Neural cell (in vitro differentiated cells): Measurements from ENCODE around the gene EVA1B.

Experiments
- EP300 ChIP-seq: fragments of 450-650 bp; conservative IDR thresholded peaks from 2 replicates; pipeline ENCODE4 v1.6.1; 2014; ENCODE audit warnings: antibody characterized with exemption, mild to moderate bottlenecking, moderate library complexity; ENCODE audit not compliant: poor library complexity, severe bottlenecking
- EZH2 ChIP-seq: fragments of 200-600, 300-800 bp; shearing (Covaris generic), sonication (generic); IDR thresholded peaks from 2 replicates; pipeline ENCODE4 v1.6.1; 2014; ENCODE audit warnings: antibody characterized with exemption, low read length, borderline replicate concordance, mild to moderate bottlenecking; ENCODE audit not compliant: insufficient read depth, poor library complexity, severe bottlenecking
- POLR2AphosphoS5 ChIP-seq: IDR thresholded peaks from 2 replicates; pipeline ENCODE4 v1.6.1; 2012
- TF ChIP-seq, protein P1 (sequence below): fragments of 450-650 bp; IDR thresholded peaks from 2 replicates; pipeline ENCODE4 v1.5.1; 2014; ENCODE audit warnings: antibody characterized with exemption, mild to moderate bottlenecking, moderate library complexity; ENCODE audit not compliant: poor library complexity, severe bottlenecking
- TF ChIP-seq, protein P2 (sequence below): IDR thresholded peaks from 2 replicates; pipeline ENCODE4 v1.6.1; 2012; ENCODE audit warnings: borderline replicate concordance

DNA sequence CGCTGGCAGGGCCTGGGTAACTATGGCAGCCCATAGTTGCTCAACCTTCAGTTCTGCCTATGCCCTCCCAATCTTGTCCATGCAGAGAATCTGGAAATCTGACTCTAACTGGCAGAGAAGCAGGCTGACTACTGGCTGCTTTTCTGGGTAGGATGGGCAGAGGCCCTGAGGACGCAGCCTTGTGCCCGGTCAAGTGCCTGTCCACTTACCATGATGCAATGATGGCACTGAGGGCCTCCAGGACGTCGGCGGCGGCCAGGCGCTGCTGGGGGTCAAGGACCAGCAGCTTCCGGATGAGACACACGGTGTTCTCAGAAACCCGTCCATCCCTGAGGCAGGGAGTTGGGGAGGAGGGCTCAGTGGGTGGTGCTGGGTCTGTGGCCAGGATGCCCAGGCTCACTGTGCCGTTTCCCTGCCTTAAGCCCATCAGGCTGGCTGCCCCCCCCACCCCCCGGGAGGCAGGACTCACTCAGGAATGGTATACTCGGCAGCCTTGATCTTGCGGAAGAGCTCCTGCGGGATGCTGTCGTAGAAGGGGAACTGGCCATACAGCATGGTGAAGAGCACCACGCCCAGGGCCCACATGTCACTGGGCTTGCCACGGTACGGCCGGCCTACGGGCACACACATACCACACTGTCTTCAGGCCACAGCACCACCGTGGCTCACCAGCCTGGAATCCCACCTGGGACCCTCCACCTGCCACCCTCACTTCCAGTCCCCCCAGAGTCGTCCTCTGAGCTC, 20.4 kb upstream of the EVA1B start:
- no peak for TF ChIP-seq POLR2AphosphoS5
- TF ChIP-seq EZH2, result no peak
- TF ChIP-seq, protein P1, sequence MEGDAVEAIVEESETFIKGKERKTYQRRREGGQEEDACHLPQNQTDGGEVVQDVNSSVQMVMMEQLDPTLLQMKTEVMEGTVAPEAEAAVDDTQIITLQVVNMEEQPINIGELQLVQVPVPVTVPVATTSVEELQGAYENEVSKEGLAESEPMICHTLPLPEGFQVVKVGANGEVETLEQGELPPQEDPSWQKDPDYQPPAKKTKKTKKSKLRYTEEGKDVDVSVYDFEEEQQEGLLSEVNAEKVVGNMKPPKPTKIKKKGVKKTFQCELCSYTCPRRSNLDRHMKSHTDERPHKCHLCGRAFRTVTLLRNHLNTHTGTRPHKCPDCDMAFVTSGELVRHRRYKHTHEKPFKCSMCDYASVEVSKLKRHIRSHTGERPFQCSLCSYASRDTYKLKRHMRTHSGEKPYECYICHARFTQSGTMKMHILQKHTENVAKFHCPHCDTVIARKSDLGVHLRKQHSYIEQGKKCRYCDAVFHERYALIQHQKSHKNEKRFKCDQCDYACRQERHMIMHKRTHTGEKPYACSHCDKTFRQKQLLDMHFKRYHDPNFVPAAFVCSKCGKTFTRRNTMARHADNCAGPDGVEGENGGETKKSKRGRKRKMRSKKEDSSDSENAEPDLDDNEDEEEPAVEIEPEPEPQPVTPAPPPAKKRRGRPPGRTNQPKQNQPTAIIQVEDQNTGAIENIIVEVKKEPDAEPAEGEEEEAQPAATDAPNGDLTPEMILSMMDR, result no peak
- no peak for TF ChIP-seq EP300
- TF ChIP-seq, protein P2, sequence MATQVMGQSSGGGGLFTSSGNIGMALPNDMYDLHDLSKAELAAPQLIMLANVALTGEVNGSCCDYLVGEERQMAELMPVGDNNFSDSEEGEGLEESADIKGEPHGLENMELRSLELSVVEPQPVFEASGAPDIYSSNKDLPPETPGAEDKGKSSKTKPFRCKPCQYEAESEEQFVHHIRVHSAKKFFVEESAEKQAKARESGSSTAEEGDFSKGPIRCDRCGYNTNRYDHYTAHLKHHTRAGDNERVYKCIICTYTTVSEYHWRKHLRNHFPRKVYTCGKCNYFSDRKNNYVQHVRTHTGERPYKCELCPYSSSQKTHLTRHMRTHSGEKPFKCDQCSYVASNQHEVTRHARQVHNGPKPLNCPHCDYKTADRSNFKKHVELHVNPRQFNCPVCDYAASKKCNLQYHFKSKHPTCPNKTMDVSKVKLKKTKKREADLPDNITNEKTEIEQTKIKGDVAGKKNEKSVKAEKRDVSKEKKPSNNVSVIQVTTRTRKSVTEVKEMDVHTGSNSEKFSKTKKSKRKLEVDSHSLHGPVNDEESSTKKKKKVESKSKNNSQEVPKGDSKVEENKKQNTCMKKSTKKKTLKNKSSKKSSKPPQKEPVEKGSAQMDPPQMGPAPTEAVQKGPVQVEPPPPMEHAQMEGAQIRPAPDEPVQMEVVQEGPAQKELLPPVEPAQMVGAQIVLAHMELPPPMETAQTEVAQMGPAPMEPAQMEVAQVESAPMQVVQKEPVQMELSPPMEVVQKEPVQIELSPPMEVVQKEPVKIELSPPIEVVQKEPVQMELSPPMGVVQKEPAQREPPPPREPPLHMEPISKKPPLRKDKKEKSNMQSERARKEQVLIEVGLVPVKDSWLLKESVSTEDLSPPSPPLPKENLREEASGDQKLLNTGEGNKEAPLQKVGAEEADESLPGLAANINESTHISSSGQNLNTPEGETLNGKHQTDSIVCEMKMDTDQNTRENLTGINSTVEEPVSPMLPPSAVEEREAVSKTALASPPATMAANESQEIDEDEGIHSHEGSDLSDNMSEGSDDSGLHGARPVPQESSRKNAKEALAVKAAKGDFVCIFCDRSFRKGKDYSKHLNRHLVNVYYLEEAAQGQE, result no peak
